ENCODE data around the gene TMEM253. TPM values are rescaled to one million over a fixed set of nuclear protein-coding genes. Genes with fewer than 3 reads are reported as not detected.

TMEM253 gene
- polyA plus RNA-seq, 4 donors: 0.27 to 1.6 (median 1.2) TPM

- DNase-seq (ENCODE audit: low read depth in 4 of 4, low spot score in 3 of 4): no peak
Observed at GRCh38 chr14:21102521-21103410, 1.9 kb downstream of the TMEM253 start.

GRCh38 chr14:21103411-21103709 is 2.5 kb downstream of the TMEM253 start:
- DNase-seq (ENCODE audit: low read depth in 4 of 4, low spot score in 3 of 4): no peak

- DNase-seq (ENCODE audit: low read depth in 4 of 4, low spot score in 3 of 4): peak; percentile 90 to 94 (median 92)
Observed at GRCh38 chr14:21103710-21104447, 3.0 kb downstream of the TMEM253 start.

- peak in 1 of 4 donors; percentile 66 for DNase-seq (ENCODE audit: low read depth in 4 of 4, low spot score in 3 of 4)
Observed at GRCh38 chr14:21104448-21105060, 3.7 kb downstream of the TMEM253 start.

- DNase-seq (ENCODE audit: low read depth in 4 of 4, low spot score in 3 of 4): no peak
Observed at GRCh38 chr14:21105095-21105494, 4.2 kb downstream of the TMEM253 start.

- no peak for DNase-seq (ENCODE audit: low read depth in 4 of 4, low spot score in 3 of 4)
Observed at GRCh38 chr14:21106176-21106497, 5.3 kb downstream of the TMEM253 start.

- peak in 2 of 4 donors; percentile 66 to 70 for DNase-seq (ENCODE audit: low read depth in 4 of 4, low spot score in 3 of 4)
Observed at GRCh38 chr14:21106498-21107282, 5.8 kb downstream of the TMEM253 start.

GRCh38 chr14:21107283-21107800 is 6.5 kb downstream of the TMEM253 start:
- DNase-seq (ENCODE audit: low read depth in 4 of 4, low spot score in 3 of 4): no peak

GRCh38 chr14:21108791-21109190 is 7.9 kb downstream of the TMEM253 start:
- DNase-seq (ENCODE audit: low read depth in 4 of 4, low spot score in 3 of 4): no peak

- peak in 1 of 4 donors; percentile 61 for DNase-seq (ENCODE audit: low read depth in 4 of 4, low spot score in 3 of 4)
Observed at GRCh38 chr14:21109377-21110138, 8.7 kb downstream of the TMEM253 start.

- DNase-seq (ENCODE audit: low read depth in 4 of 4, low spot score in 3 of 4): no peak
Observed at GRCh38 chr14:21112255-21112654, 11.4 kb downstream of the TMEM253 start.

GRCh38 chr14:21113369-21113768 is 12.5 kb downstream of the TMEM253 start:
- DNase-seq (ENCODE audit: low read depth in 4 of 4, low spot score in 3 of 4): no peak

GRCh38 chr14:21118933-21119332 is 18.1 kb downstream of the TMEM253 start:
- DNase-seq (ENCODE audit: low read depth in 4 of 4, low spot score in 3 of 4): no peak

- DNase-seq (ENCODE audit: low read depth in 4 of 4, low spot score in 3 of 4): no peak
Observed at GRCh38 chr14:21120686-21121085, 19.8 kb downstream of the TMEM253 start.

GRCh38 chr14:21121122-21121521 is 20.3 kb downstream of the TMEM253 start:
- no peak for DNase-seq (ENCODE audit: low read depth in 4 of 4, low spot score in 3 of 4)

- no peak for DNase-seq (ENCODE audit: low read depth in 4 of 4, low spot score in 3 of 4)
Observed at GRCh38 chr14:21123429-21123828, 22.6 kb downstream of the TMEM253 start.

GRCh38 chr14:21133901-21134300 is 33.0 kb downstream of the TMEM253 start:
- DNase-seq (ENCODE audit: low read depth in 4 of 4, low spot score in 3 of 4): no peak

GRCh38 chr14:21136024-21136423 is 35.2 kb downstream of the TMEM253 start:
- DNase-seq (ENCODE audit: low read depth in 4 of 4, low spot score in 3 of 4): no peak

- no peak for DNase-seq (ENCODE audit: low read depth in 4 of 4, low spot score in 3 of 4)
Observed at GRCh38 chr14:21142357-21142756, 41.5 kb downstream of the TMEM253 start.

GRCh38 chr14:21145437-21145836 is 44.6 kb downstream of the TMEM253 start:
- no peak for DNase-seq (ENCODE audit: low read depth in 4 of 4, low spot score in 3 of 4)
